Ishikawa (cell line): ENCODE results near the gene CCDC196.
A peak's percentile ranks its signal among the peaks of the same experiment; 100 is the strongest.

Experiments
- CEBPB ChIP-seq: IDR thresholded peaks from 2 replicates; pipeline ENCODE4 v1.6.1; 2012
- CREB1 ChIP-seq: IDR thresholded peaks from 2 replicates; pipeline ENCODE4 v1.6.1; 2012; ENCODE audit warnings: low read depth
- EGR1 ChIP-seq: IDR thresholded peaks from 2 replicates; pipeline ENCODE4 v1.6.1; 2012
- EP300 ChIP-seq: IDR thresholded peaks from 2 replicates; pipeline ENCODE4 v1.6.1; 2012; ENCODE audit warnings: borderline replicate concordance
- NFIC ChIP-seq: IDR thresholded peaks from 2 replicates; pipeline ENCODE4 v1.6.1; 2012
- RAD21 ChIP-seq: IDR thresholded peaks from 2 replicates; pipeline ENCODE4 v1.6.1; 2012; ENCODE audit warnings: low read depth
- TAF1 ChIP-seq: IDR thresholded peaks from 2 replicates; pipeline ENCODE4 v1.6.1; 2012; ENCODE audit warnings: low read depth, mild to moderate bottlenecking
- TCF12 ChIP-seq: IDR thresholded peaks from 2 replicates; pipeline ENCODE4 v1.6.1; 2012; ENCODE audit warnings: low read depth
- TEAD4 ChIP-seq: IDR thresholded peaks from 2 replicates; pipeline ENCODE4 v1.6.1; 2012
- YY1 ChIP-seq: IDR thresholded peaks from 2 replicates; pipeline ENCODE4 v1.6.1; 2012; ENCODE audit warnings: low read depth
- TF ChIP-seq, protein P1 (sequence below): IDR thresholded peaks from 2 replicates; pipeline ENCODE4 v1.6.1; 2012
- TF ChIP-seq, protein P2 (sequence below): IDR thresholded peaks from 2 replicates; pipeline ENCODE4 v1.6.1; 2012; ENCODE audit warnings: low read depth, mild to moderate bottlenecking
- TF ChIP-seq, protein P3 (sequence below): IDR thresholded peaks from 2 replicates; pipeline ENCODE4 v1.6.1; 2012

Gene CCDC196

DNA sequence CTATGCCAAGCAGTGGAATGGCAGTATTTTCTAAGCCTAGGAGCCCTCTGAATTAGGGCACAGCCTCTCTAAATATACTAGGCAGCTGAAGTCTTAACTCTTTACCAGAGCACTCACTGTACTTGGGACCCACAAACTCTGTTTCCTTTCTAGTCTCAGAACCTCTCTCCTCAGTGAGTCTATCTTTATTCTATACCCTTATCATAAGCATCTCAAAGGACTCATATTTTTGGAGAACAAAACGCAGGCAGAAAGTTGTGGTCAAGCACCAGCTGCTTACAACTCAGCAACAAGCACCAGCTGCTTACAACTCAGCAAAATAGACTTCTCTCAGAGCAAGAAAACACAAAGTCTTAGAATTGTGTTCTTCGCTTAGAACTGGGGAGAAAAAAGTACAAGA, 993 bp downstream of the CCDC196 start:
- TF ChIP-seq CEBPB = no peak

DNA sequence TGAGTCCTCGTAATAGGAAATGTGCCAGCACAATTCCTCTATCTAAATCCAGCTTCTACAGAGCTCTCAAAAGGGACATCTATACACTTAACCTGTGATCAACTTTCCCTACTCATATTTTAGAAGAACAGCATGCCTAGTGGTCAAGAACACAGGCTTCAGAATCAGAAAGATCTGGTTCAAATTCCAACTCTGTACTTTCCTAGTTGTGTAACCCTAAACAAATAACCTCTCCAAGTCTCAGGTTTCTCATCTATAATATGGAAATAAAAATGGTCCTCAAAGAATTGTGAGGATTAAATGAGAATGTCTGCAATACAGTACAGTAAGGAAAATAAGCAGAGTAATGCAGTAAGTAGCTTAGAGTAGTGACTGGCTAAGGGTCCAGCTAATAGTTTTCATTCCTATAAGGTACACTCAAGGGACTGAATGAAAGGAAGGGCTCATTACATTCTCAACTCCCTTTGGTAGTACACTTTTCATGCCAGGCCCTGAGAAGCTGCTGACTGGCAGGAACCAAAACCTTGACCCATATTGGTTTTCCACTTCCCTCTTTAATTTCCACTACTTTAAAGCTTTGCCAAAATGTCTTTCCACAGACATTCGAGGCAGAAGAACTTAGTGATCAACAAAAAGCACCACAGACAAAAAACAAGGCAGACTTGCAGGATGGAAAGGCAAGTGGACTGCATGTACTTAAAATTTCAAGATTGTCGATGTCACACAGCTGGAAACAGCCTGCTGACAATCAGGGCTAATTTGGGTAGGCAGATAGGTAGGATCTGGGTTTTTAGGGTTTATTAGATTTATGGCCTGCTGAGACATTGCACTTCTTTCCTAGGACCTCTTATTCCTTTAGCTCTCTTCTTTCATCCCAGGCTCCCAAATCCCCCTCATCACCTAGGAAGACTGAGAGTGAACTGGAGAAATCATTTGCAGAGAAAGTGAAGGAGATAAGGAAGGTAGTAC, 4.3 kb downstream of the CCDC196 start:
- TF ChIP-seq EGR1 (no peak), CREB1 (no peak), EP300 (no peak), CEBPB (no peak)
- TF ChIP-seq, protein P1, sequence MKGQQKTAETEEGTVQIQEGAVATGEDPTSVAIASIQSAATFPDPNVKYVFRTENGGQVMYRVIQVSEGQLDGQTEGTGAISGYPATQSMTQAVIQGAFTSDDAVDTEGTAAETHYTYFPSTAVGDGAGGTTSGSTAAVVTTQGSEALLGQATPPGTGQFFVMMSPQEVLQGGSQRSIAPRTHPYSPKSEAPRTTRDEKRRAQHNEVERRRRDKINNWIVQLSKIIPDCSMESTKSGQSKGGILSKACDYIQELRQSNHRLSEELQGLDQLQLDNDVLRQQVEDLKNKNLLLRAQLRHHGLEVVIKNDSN = no peak
- TF ChIP-seq, protein P2, sequence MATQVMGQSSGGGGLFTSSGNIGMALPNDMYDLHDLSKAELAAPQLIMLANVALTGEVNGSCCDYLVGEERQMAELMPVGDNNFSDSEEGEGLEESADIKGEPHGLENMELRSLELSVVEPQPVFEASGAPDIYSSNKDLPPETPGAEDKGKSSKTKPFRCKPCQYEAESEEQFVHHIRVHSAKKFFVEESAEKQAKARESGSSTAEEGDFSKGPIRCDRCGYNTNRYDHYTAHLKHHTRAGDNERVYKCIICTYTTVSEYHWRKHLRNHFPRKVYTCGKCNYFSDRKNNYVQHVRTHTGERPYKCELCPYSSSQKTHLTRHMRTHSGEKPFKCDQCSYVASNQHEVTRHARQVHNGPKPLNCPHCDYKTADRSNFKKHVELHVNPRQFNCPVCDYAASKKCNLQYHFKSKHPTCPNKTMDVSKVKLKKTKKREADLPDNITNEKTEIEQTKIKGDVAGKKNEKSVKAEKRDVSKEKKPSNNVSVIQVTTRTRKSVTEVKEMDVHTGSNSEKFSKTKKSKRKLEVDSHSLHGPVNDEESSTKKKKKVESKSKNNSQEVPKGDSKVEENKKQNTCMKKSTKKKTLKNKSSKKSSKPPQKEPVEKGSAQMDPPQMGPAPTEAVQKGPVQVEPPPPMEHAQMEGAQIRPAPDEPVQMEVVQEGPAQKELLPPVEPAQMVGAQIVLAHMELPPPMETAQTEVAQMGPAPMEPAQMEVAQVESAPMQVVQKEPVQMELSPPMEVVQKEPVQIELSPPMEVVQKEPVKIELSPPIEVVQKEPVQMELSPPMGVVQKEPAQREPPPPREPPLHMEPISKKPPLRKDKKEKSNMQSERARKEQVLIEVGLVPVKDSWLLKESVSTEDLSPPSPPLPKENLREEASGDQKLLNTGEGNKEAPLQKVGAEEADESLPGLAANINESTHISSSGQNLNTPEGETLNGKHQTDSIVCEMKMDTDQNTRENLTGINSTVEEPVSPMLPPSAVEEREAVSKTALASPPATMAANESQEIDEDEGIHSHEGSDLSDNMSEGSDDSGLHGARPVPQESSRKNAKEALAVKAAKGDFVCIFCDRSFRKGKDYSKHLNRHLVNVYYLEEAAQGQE = no peak

DNA sequence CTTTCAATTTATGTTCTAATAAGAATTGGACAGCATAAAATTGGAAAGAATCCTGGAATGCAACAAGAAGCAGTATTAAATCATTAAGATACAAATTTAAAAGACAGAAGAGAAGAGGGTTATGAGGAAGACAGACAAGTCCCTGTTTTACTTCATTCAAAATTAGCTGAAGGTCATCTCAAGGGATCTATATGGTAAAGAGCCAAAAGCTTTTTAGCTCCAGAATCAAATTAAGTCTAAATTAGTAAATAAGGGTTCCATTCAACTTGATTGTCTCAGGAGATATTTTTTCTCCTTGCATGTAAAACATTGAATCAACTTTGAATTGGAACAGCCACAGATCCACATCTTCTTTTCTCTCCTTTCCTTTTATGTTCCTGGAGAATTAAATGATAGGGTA, 7.6 kb downstream of the CCDC196 start:
- TF ChIP-seq RAD21 = no peak
- no peak for TF ChIP-seq CREB1
- TF ChIP-seq, protein P3, sequence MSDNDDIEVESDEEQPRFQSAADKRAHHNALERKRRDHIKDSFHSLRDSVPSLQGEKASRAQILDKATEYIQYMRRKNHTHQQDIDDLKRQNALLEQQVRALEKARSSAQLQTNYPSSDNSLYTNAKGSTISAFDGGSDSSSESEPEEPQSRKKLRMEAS = no peak
- TF ChIP-seq, protein P2 = no peak
- TF ChIP-seq NFIC = no peak
- TF ChIP-seq TEAD4 = no peak
- TF ChIP-seq YY1 = no peak
- no peak for TF ChIP-seq CEBPB
- no peak for TF ChIP-seq EGR1
- TF ChIP-seq TAF1 = no peak
- no peak for TF ChIP-seq EP300

DNA sequence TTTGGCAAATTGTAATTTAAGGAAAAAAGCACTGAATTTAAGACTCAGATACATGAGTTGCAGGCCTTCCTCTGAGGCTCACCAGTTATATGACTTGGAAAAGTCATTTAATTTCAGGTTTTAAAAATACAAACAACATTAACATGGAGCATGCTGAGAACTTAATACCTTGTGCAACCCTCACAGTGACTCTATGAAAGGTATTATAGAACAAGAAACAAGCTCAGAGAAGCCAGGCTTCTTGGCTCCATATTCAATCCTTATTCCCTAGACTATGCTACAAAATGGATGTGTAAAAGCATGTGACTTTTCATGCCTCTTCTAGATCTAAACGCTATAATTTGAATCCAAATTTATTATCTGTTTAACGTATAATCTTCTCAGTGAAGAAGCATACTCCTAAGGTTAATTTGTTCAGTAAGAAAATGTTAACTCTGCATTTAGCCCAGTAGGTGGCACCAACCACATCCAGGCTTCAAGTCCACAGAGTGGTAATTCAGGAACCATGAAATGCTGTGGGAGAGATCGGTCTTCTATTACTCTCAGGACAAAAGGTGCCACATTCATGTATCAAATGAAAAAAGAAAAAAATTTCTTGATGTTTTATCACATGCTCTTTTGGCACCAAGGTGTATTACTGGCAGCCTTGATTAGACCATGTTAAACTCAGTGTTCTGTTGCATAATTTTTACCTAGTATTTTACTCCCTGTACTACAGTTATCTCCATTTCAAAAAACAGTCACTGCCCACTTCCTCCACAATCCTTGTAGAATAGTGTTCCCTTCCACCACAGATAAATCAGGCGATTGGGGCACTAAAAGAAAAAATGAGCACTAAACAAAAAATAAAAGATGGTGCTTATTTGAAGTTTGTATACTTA, 9.3 kb downstream of the CCDC196 start:
- TF ChIP-seq RAD21 = peak; percentile 79
- TF ChIP-seq, protein P2 = no peak

DNA sequence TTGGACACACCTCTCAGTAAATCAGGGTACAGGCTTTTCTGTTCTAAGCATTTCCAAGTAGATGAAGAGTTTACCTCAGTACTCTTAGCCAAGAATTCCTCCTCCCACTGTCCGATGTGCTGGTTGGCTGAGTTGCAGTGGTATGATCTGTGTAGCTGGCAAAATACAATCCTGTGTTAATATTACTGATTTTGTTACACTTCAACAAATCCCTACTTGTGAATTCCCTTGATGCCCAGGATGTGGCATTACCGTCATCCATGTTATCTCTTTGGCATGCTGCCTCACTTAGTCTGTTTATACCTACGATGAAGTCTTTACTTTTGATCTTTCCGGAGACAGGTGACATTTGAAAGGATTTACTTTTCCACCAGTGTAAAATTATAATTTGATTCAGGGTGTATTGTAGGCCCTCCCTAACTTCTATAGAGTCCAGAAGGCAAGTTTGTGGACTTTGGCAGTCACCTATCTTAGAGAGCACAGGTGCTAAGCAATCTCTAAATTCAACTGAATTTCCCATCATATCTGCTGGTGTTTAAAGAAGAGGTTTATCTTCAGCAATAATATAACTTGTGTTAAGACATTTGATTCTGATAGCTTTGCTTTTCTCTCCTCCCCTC, 10.1 kb downstream of the CCDC196 start:
- TF ChIP-seq YY1 (no peak), EGR1 (no peak), TAF1 (no peak), TCF12 (no peak), TEAD4 (no peak)
- TF ChIP-seq, protein P3 = no peak
- TF ChIP-seq, protein P2 = no peak
